H9 (cell line): ENCODE data around the gene SLC22A31. TPM values are rescaled to one million over a fixed set of nuclear protein-coding genes. Genes with fewer than 3 reads are reported as not detected.

Source experiments
- DNase-seq: peaks from one replicate; pipeline ENCODE4 v3.0.0-alpha.2; 2017
- H2AFZ ChIP-seq: one replicate; pipeline ENCODE4 v1.6.1; 2013; ENCODE audit warnings: mild to moderate bottlenecking, low read length, control low read depth, moderate library complexity
- H2AK5ac ChIP-seq: 2 replicates; pipeline ENCODE4 v1.6.1; 2013; ENCODE audit warnings: low read length, control low read depth, mixed read lengths; ENCODE audit not compliant: insufficient read length
- H2BK120ac ChIP-seq: one replicate; pipeline ENCODE4 v1.6.1; 2013; ENCODE audit warnings: low read depth, mild to moderate bottlenecking, low read length, control low read depth, inconsistent platforms; ENCODE audit not compliant: poor library complexity, severe bottlenecking
- H2BK12ac ChIP-seq: 2 replicates; pipeline ENCODE4 v1.6.1; 2013; ENCODE audit warnings: low read length, control low read depth, mixed read lengths, low read depth; ENCODE audit not compliant: insufficient read length
- H2BK15ac ChIP-seq: 2 replicates; pipeline ENCODE4 v1.6.1; 2013; ENCODE audit warnings: low read depth, low read length, control low read depth
- H2BK20ac ChIP-seq: one replicate; pipeline ENCODE4 v1.6.1; 2013; ENCODE audit warnings: low read depth, mild to moderate bottlenecking, low read length, control low read depth, inconsistent platforms; ENCODE audit not compliant: poor library complexity, severe bottlenecking
- H2BK5ac ChIP-seq: 2 replicates; pipeline ENCODE4 v1.6.1; 2013; ENCODE audit warnings: low read length, control low read depth, mixed read lengths; ENCODE audit not compliant: insufficient read length
- H3K14ac ChIP-seq: 2 replicates; pipeline ENCODE4 v1.6.1; 2013; ENCODE audit warnings: low read length, control low read depth; ENCODE audit not compliant: insufficient read depth
- H3K18ac ChIP-seq: 2 replicates; pipeline ENCODE4 v1.6.1; 2013; ENCODE audit warnings: low read depth, mild to moderate bottlenecking, mixed read lengths, low read length, control low read depth; ENCODE audit not compliant: insufficient read length
- H3K23ac ChIP-seq: 2 replicates; pipeline ENCODE4 v1.6.1; 2013; ENCODE audit warnings: low read length, control low read depth, mixed read lengths, low read depth; ENCODE audit not compliant: insufficient read length
- H3K23me2 ChIP-seq: 2 replicates; pipeline ENCODE4 v1.6.1; 2013; ENCODE audit warnings: low read depth, mild to moderate bottlenecking, mixed read lengths, low read length, control low read depth; ENCODE audit not compliant: insufficient read length, poor library complexity, severe bottlenecking
- H3K27ac ChIP-seq: 2 replicates; pipeline ENCODE4 v1.5.1; 2013; ENCODE audit warnings: low read length, control low read depth, mixed read lengths, low read depth; ENCODE audit not compliant: insufficient read length
- H3K27me3 ChIP-seq: 2 replicates; pipeline ENCODE4 v1.6.1; 2013; ENCODE audit warnings: low read length, control low read depth, inconsistent platforms; ENCODE audit not compliant: insufficient read depth
- H3K4ac ChIP-seq: 2 replicates; pipeline ENCODE4 v1.6.1; 2013; ENCODE audit warnings: low read depth, mild to moderate bottlenecking, control low read depth, inconsistent platforms, low read length, moderate library complexity
- H3K4me1 ChIP-seq: 2 replicates; pipeline ENCODE4 v1.6.1; 2013; ENCODE audit warnings: low read length, control low read depth, inconsistent platforms; ENCODE audit not compliant: insufficient read depth
- H3K4me2 ChIP-seq: 2 replicates; pipeline ENCODE4 v1.6.1; 2013; ENCODE audit warnings: low read length, control low read depth, mixed read lengths; ENCODE audit not compliant: insufficient read length, insufficient read depth
- H3K56ac ChIP-seq: 2 replicates; pipeline ENCODE4 v1.6.1; 2013; ENCODE audit warnings: low read depth, mild to moderate bottlenecking, mixed read lengths, low read length, control low read depth; ENCODE audit not compliant: insufficient read length
- H3K79me1 ChIP-seq: 2 replicates; pipeline ENCODE4 v1.6.1; 2013; ENCODE audit warnings: low read depth, mild to moderate bottlenecking, moderate library complexity, low read length, control low read depth, inconsistent platforms; ENCODE audit not compliant: insufficient read depth, poor library complexity, severe bottlenecking
- H3K79me2 ChIP-seq: 2 replicates; pipeline ENCODE4 v1.6.1; 2013; ENCODE audit warnings: low read length, control low read depth, inconsistent platforms; ENCODE audit not compliant: insufficient read depth
- H3K9ac ChIP-seq: 2 replicates; pipeline ENCODE4 v1.6.1; 2013; ENCODE audit warnings: low read length, control low read depth, mixed read lengths; ENCODE audit not compliant: insufficient read length; ENCODE audit errors: extremely low read depth
- H3K9me3 ChIP-seq: one replicate; pipeline ENCODE4 v1.6.1; 2013; ENCODE audit warnings: low read depth, low read length, inconsistent platforms; ENCODE audit not compliant: control insufficient read depth
- H3T11ph ChIP-seq: one replicate; pipeline ENCODE4 v1.6.1; 2013; ENCODE audit warnings: mild to moderate bottlenecking, low read length, control low read depth, inconsistent platforms
- H4K20me1 ChIP-seq: one replicate; pipeline ENCODE4 v1.6.1; 2013; ENCODE audit not compliant: control insufficient read depth, insufficient read length, insufficient read depth
- H4K5ac ChIP-seq: 2 replicates; pipeline ENCODE4 v1.6.1; 2013; ENCODE audit warnings: low read depth, mild to moderate bottlenecking, mixed read lengths, low read length, control low read depth; ENCODE audit not compliant: insufficient read length
- H4K8ac ChIP-seq: replicated peaks from 2 replicates; pipeline ENCODE4 v1.6.1; 2013; ENCODE audit warnings: low read length, control low read depth, mixed read lengths, low read depth; ENCODE audit not compliant: insufficient read length
- H4K91ac ChIP-seq: 2 replicates; pipeline ENCODE4 v1.6.1; 2013; ENCODE audit warnings: low read depth, mild to moderate bottlenecking, moderate library complexity, mixed read lengths, low read length, control low read depth; ENCODE audit not compliant: insufficient read length
- H3K27ac Mint-ChIP-seq, 3 experiments: 2 replicates in 2 of 3; 3 replicates in 1 of 3; pipeline ENCODE4 v1.8.0; 2020 to 2021; ENCODE audit warnings: mixed read lengths in 3 of 3, mild to moderate bottlenecking in 1 of 3, moderate library complexity in 1 of 3
- H3K27me3 Mint-ChIP-seq: 2 replicates; pipeline ENCODE4 v1.8.0; 2021; ENCODE audit warnings: low read depth, mild to moderate bottlenecking, moderate library complexity, mixed read lengths
- H3K36me3 Mint-ChIP-seq, 3 experiments: 2 replicates in 2 of 3; 3 replicates in 1 of 3; pipeline ENCODE4 v1.8.0; 2020 to 2021; ENCODE audit warnings: low read depth in 3 of 3, mixed read lengths in 3 of 3; ENCODE audit not compliant: insufficient read depth in 1 of 3
- H3K4me1 Mint-ChIP-seq, 2 experiments: 2 replicates each; pipeline ENCODE4 v1.8.0; 2020; ENCODE audit warnings: mixed read lengths in 2 of 2
- H3K4me3 Mint-ChIP-seq, 2 experiments: 2 replicates in 1 of 2; 3 replicates in 1 of 2; pipeline ENCODE4 v1.8.0; 2020 to 2021; ENCODE audit warnings: mild to moderate bottlenecking in 2 of 2, mixed read lengths in 2 of 2, moderate library complexity in 1 of 2
- H3K9me3 Mint-ChIP-seq, 2 experiments: 2 replicates in 1 of 2; 3 replicates in 1 of 2; pipeline ENCODE4 v1.8.0; 2020; ENCODE audit warnings: mild to moderate bottlenecking in 2 of 2, mixed read lengths in 2 of 2, moderate library complexity in 1 of 2
- CTCF ChIP-seq: fragments of 200-600 bp; sonication (generic); conservative IDR thresholded peaks from 3 replicates; pipeline ENCODE4 v1.8.0; 2021; ENCODE audit warnings: antibody characterized with exemption, mild to moderate bottlenecking
- WGBS: extraction: QIAGEN DNeasy Blood & Tissue Kit; methylation state at CpG from one replicate; pipeline ENCODE4 v1.1.7; 2013; ENCODE audit warnings: missing lambda C conversion rate, low lambda C conversion rate, mixed read lengths; ENCODE audit not compliant: insufficient read length; ENCODE audit errors: extremely low coverage; 5-methylcytosine and 5-hydroxymethylcytosine counted together
- total RNA-seq: library from RNA; stranded (reverse); gene quantifications from 2 replicates; pipeline ENCODE4 v1.2.1, GENCODE V29; 2021

The SLC22A31 gene
- total RNA-seq, 1 experiment from 2014 or later = 7.7 TPM

- Histone ChIP-seq H3K79me1 (no peaks in the 10 kb centered on the region), H3K4ac (no peak overlapping the region), H3K27ac (no peak overlapping the region), H2BK15ac (no peak overlapping the region), H3K4me2 (no peak overlapping the region), H4K5ac (no peak overlapping the region), H3K9ac (no peak overlapping the region), H2BK12ac (no peak overlapping the region), H3K18ac (no peak overlapping the region), H3K9me3 (no peaks in the 10 kb centered on the region), H2AK5ac (no peak overlapping the region), H2AFZ (no peak overlapping the region), H4K91ac (no peak overlapping the region), H3K56ac (no peak overlapping the region), H3K4me1 (no peaks in the 10 kb centered on the region), H2BK120ac (no peak overlapping the region), H3K79me2 (no peaks in the 10 kb centered on the region), H4K8ac (no peak overlapping the region), H2BK20ac (no peak overlapping the region), H3K23ac (no peak overlapping the region), H3T11ph (no peak overlapping the region), H3K14ac (no peak overlapping the region; the same call in 1 of the 2 replicates), H4K20me1 (no peaks in the 10 kb centered on the region), H3K27me3 (no peaks in the 10 kb centered on the region), H2BK5ac (no peak overlapping the region), H3K23me2 (no peaks in the 10 kb centered on the region)
- peaks cover 2 to 4% of the 10 kb centered on the region in 2 experiments; a peak in 2 of 4 replicates for H3K4me1 Mint-ChIP-seq
- H3K4me3 Mint-ChIP-seq = no peak overlapping the region
- DNase-seq = no peak
- H3K36me3 Mint-ChIP-seq = no peaks in the 10 kb centered on the region
- no CpG with 5 or more reads among the region's 19 CpGs for WGBS
- no peak for TF ChIP-seq CTCF
- no peak overlapping the region for H3K27ac Mint-ChIP-seq
- H3K9me3 Mint-ChIP-seq = no peaks in the 10 kb centered on the region; a peak in 1 of 5 replicates
- peaks cover 12% of the 10 kb centered on the region for H3K27me3 Mint-ChIP-seq
These were observed 21.2 kb downstream of the SLC22A31 start for GRCh38 chr16:89179148-89179484.
